Panc1 (cell line): ENCODE measurements around the gene CLNK. TPM values are rescaled to one million over a fixed set of nuclear protein-coding genes. Genes with fewer than 3 reads are reported as not detected.

Experiments
- ATAC-seq: fragments of 200-7000 bp; cut with Tn5 transposase; 2 replicates; pipeline ENCODE4 v1.9.1; 2020; ENCODE audit warnings: mild to moderate bottlenecking, moderate library complexity
- BruUV-seq: library from RNA; stranded (reverse); fragments of 400-500 nt; replicated peaks from 2 replicates; lab custom pipeline; 2021; lab: Mats Ljungman, UMichigan
- CTCF ChIA-PET: fragments of 300-600 bp; sonication (Branson Sonifier 250); formaldehyde crosslinking; loops from one replicate; lab custom pipeline; 2022; ENCODE audit warnings: antibody characterized with exemption; lab: Charles Lee
- POLR2A ChIA-PET: fragments of 300-600 bp; sonication (Branson Sonifier 250); formaldehyde crosslinking; loops from one replicate; lab custom pipeline; 2022; ENCODE audit warnings: antibody characterized with exemption; lab: Charles Lee
- DNase-seq: peaks from one replicate; pipeline ENCODE4 v3.0.0-alpha.2; 2010; ENCODE audit warnings: low read depth, low spot score
- H3K27ac ChIP-seq: 2 replicates; pipeline ENCODE4 v1.5.1; 2011; ENCODE audit warnings: mild to moderate bottlenecking, low read length, inconsistent platforms
- H3K27me3 ChIP-seq: fragments of 200-500 bp; sonication (Bioruptor generic); 2 replicates; pipeline ENCODE4 v1.6.0; 2014; ENCODE audit warnings: low read length, inconsistent platforms; ENCODE audit not compliant: control insufficient read depth, insufficient read depth
- H3K36me3 ChIP-seq: fragments of 200-500 bp; sonication (Bioruptor generic); 2 replicates; pipeline ENCODE4 v1.5.1; 2014; ENCODE audit warnings: inconsistent platforms, mild to moderate bottlenecking, low read length, moderate library complexity; ENCODE audit not compliant: control insufficient read depth, insufficient read depth
- H3K4me1 ChIP-seq: 2 replicates; pipeline ENCODE4 v1.5.1; 2011; ENCODE audit warnings: inconsistent platforms, mild to moderate bottlenecking, low read length, moderate library complexity; ENCODE audit not compliant: control insufficient read depth, insufficient read depth
- H3K4me3 ChIP-seq, 2 experiments: 2 replicates each; pipeline ENCODE4 v1.5.1; 2011 to 2012; ENCODE audit warnings: low read depth in 2 of 2, low read length in 2 of 2, mild to moderate bottlenecking in 2 of 2, inconsistent platforms in 1 of 2, moderate library complexity in 1 of 2
- H3K9me3 ChIP-seq: fragments of 200-500 bp; sonication (Bioruptor generic); 2 replicates; pipeline ENCODE4 v1.5.1; 2014; ENCODE audit warnings: low read depth, mild to moderate bottlenecking, inconsistent platforms, low read length, moderate library complexity; ENCODE audit not compliant: control insufficient read depth, insufficient read depth
- CTCF ChIP-seq: fragments of 450-650 bp; IDR thresholded peaks from 2 replicates; pipeline ENCODE4 v1.5.1; 2017; ENCODE audit warnings: mild to moderate bottlenecking
- POLR2AphosphoS5 ChIP-seq: IDR thresholded peaks from 2 replicates; pipeline ENCODE4 v1.6.1; 2012; ENCODE audit warnings: mild to moderate bottlenecking, low read depth, low read length, moderate library complexity
- SIN3A ChIP-seq: IDR thresholded peaks from 2 replicates; pipeline ENCODE4 v1.6.1; 2012; ENCODE audit warnings: low read depth, mild to moderate bottlenecking, low read length, moderate library complexity, borderline replicate concordance; ENCODE audit not compliant: insufficient read depth
- TCF7L2 ChIP-seq: IDR thresholded peaks from 2 replicates; pipeline ENCODE4 v1.6.1; 2011; ENCODE audit warnings: mild to moderate bottlenecking, low read depth, low read length, inconsistent platforms
- in situ Hi-C: cut with HindIII; loops from 2 replicates; pipeline ENCODE4 v1.10.0; 2016; ENCODE audit warnings: low sequenced_read_pairs, low pct_unique_long_range_greater_than_20kb
- intact Hi-C: fragments of 100-400 bp; cut with micrococcal nuclease; formaldehyde crosslinking; loops from one replicate; pipeline ENCODE4 v1.10.0; 2022; ENCODE audit not compliant: unreplicated experiment
- total RNA-seq: library from RNA; stranded (reverse); gene quantifications from one replicate; pipeline ENCODE4 v1.2.1, GENCODE V29; 2021; ENCODE audit not compliant: unreplicated experiment
- TF ChIP-seq, protein P1 (sequence below), 2 experiments: IDR thresholded peaks; 2 replicates each; pipeline ENCODE4 v1.6.1; 2011 to 2012; ENCODE audit warnings: low read depth in 2 of 2, control low read depth in 1 of 2, low read length in 1 of 2, mild to moderate bottlenecking in 1 of 2, moderate library complexity in 1 of 2; ENCODE audit not compliant: insufficient read depth in 1 of 2

The CLNK gene
- total RNA-seq, 1 experiment from 2014 or later: not detected

- no peak overlapping the region for H3K27ac ChIP-seq
- H3K4me3 ChIP-seq: no peak overlapping the region
- ChIA-PET CTCF (no interaction called here), POLR2A (no interaction called here)
- ATAC-seq (peak; percentile 82), DNase-seq (peak; percentile 48)
- no peaks in the 10 kb centered on the region for H3K4me1 ChIP-seq
- no TSS peak for BruUV-seq
- intact Hi-C loops (loop anchor here (2.0 kb wide), 1 partner anchor 847 kb away; the partner anchor contains the start of gene HS3ST1), in situ Hi-C loops (no loop called here)
- no peaks in the 10 kb centered on the region for H3K9me3 ChIP-seq
- H3K36me3 ChIP-seq: no peaks in the 10 kb centered on the region
- peak; percentile 81 for TF ChIP-seq CTCF
- TF ChIP-seq, protein P1, sequence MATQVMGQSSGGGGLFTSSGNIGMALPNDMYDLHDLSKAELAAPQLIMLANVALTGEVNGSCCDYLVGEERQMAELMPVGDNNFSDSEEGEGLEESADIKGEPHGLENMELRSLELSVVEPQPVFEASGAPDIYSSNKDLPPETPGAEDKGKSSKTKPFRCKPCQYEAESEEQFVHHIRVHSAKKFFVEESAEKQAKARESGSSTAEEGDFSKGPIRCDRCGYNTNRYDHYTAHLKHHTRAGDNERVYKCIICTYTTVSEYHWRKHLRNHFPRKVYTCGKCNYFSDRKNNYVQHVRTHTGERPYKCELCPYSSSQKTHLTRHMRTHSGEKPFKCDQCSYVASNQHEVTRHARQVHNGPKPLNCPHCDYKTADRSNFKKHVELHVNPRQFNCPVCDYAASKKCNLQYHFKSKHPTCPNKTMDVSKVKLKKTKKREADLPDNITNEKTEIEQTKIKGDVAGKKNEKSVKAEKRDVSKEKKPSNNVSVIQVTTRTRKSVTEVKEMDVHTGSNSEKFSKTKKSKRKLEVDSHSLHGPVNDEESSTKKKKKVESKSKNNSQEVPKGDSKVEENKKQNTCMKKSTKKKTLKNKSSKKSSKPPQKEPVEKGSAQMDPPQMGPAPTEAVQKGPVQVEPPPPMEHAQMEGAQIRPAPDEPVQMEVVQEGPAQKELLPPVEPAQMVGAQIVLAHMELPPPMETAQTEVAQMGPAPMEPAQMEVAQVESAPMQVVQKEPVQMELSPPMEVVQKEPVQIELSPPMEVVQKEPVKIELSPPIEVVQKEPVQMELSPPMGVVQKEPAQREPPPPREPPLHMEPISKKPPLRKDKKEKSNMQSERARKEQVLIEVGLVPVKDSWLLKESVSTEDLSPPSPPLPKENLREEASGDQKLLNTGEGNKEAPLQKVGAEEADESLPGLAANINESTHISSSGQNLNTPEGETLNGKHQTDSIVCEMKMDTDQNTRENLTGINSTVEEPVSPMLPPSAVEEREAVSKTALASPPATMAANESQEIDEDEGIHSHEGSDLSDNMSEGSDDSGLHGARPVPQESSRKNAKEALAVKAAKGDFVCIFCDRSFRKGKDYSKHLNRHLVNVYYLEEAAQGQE (IDR thresholded peaks at IDR 0.05; ENCODE audit: insufficient read depth in 1 of 2, low read depth in 2 of 2, low read length in 1 of 2): no peak
- no peaks in the 10 kb centered on the region for H3K27me3 ChIP-seq
Measured at GRCh38 chr4:10582059-10582686, 102.4 kb downstream of the CLNK start.

GRCh38 chr4:10581022-10581421 is 103.5 kb downstream of the CLNK start:
- H3K36me3 ChIP-seq: no peaks in the 10 kb centered on the region
- ATAC-seq (no peak), DNase-seq (no peak)
- no peak for TF ChIP-seq TCF7L2
- CTCF ChIA-PET: interaction anchor here (0.7 kb wide), 1 partner anchor 120 kb away, joined by 3 read pairs; no protein-coding TSS in a partner anchor
- H3K4me1 ChIP-seq: no peaks in the 10 kb centered on the region
- H3K9me3 ChIP-seq: no peaks in the 10 kb centered on the region
- BruUV-seq: no TSS peak
- in situ Hi-C loops (no loop called here), intact Hi-C loops (no loop called here)
- POLR2A ChIA-PET: no interaction called here
- no peaks in the 10 kb centered on the region for H3K27me3 ChIP-seq
- H3K4me3 ChIP-seq: no peak overlapping the region
- H3K27ac ChIP-seq: no peak overlapping the region

GRCh38 chr4:10579648-10580047 is 104.9 kb downstream of the CLNK start:
- H3K4me1 ChIP-seq: no peaks in the 10 kb centered on the region
- H3K36me3 ChIP-seq: no peaks in the 10 kb centered on the region
- BruUV-seq: no TSS peak
- H3K4me3 ChIP-seq: no peak overlapping the region
- intact Hi-C loops: no loop called here
- no peak for TF ChIP-seq SIN3A
- no peak for TF ChIP-seq POLR2AphosphoS5
- TF ChIP-seq, protein P1 (IDR thresholded peaks at IDR 0.05; ENCODE audit: insufficient read depth in 1 of 2, low read depth in 2 of 2, low read length in 1 of 2): no peak
- no peak for TF ChIP-seq TCF7L2
- TF ChIP-seq CTCF: no peak
- in situ Hi-C loops: no loop called here
- ChIA-PET CTCF (no interaction called here), POLR2A (no interaction called here)
- H3K27ac ChIP-seq: no peak overlapping the region
- H3K9me3 ChIP-seq: no peaks in the 10 kb centered on the region
- ATAC-seq: no peak
- no peaks in the 10 kb centered on the region for H3K27me3 ChIP-seq
- DNase-seq: no peak
